Gastrocnemius medialis (tissue), 4 donors: Measurements from ENCODE around the gene LPIN1.

ENCODE experiments used
- POLR2A ChIP-seq, 2 donors: fragments of 450-650 bp; IDR thresholded peaks; one replicate each; pipeline ENCODE4 v1.6.1; 2017; ENCODE audit warnings: antibody characterized with exemption in 2 of 2, mild to moderate bottlenecking in 2 of 2, moderate library complexity in 2 of 2
- TF ChIP-seq, protein P1 (sequence below), 5 experiments: fragments of 450-650 bp in 3 of 5; fragments of 200-600 bp in 2 of 5; sonication (generic) in 2 of 5; IDR thresholded peaks in 4 of 5; conservative IDR thresholded peaks in 1 of 5; 1 replicate in 4 of 5; 2 replicates in 1 of 5; pipeline ENCODE4 v1.5.1; 2016 to 2019; ENCODE audit warnings: antibody characterized with exemption in 5 of 5, mild to moderate bottlenecking in 3 of 5, moderate library complexity in 3 of 5

DNA sequence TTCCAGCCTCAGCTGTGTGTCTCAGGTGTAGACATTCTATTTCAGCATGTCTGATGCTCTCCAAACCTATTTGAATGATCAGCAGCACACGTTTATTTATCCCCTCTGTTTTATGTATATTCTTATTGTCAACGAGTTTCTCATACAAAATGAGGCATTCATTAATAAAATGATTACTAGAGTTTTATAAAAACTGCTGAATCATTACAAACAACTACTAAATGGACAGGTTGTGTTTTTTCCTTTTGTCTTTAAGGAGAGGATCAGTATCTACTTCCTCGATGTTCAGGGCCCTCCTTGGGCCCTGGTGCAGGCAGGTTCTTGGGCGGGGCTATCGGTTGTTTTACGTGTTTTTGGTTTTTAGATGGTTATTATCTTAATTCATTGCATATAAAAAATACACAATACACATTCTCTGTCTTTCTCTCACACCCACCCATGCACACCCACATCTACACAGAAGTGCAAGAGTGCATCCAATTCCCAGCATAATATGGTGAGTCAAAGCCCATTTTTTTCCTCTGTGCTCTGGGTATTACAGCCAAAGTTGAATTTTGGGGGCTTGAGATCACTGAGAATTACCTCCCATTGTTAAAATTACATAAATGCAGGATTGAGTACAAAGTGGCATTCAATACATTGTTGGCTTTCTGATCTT is 24.2 kb downstream of the LPIN1 start:
- no peak for TF ChIP-seq POLR2A (IDR thresholded peaks at IDR 0.05)
- TF ChIP-seq, protein P1, sequence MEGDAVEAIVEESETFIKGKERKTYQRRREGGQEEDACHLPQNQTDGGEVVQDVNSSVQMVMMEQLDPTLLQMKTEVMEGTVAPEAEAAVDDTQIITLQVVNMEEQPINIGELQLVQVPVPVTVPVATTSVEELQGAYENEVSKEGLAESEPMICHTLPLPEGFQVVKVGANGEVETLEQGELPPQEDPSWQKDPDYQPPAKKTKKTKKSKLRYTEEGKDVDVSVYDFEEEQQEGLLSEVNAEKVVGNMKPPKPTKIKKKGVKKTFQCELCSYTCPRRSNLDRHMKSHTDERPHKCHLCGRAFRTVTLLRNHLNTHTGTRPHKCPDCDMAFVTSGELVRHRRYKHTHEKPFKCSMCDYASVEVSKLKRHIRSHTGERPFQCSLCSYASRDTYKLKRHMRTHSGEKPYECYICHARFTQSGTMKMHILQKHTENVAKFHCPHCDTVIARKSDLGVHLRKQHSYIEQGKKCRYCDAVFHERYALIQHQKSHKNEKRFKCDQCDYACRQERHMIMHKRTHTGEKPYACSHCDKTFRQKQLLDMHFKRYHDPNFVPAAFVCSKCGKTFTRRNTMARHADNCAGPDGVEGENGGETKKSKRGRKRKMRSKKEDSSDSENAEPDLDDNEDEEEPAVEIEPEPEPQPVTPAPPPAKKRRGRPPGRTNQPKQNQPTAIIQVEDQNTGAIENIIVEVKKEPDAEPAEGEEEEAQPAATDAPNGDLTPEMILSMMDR (IDR thresholded peaks at IDR 0.05 in 4 of 5, conservative IDR thresholded peaks at IDR 0.05 in 1 of 5): no peak
